Measurements from ENCODE around the gene DNAI1.

GRCh38 chr9:34570376-34570775 is 111.8 kb downstream of the DNAI1 start:
- TF ChIP-seq EZH2 (IDR thresholded peaks at IDR 0.05; ENCODE audit: low read length, unreplicated experiment) (no peak), CTCF (conservative IDR thresholded peaks at IDR 0.05; ENCODE audit: low read depth, low read length) (no peak)

All from PC-3 (cell line).